Muscle of leg (tissue), 11 donors: ENCODE data around the gene PTK6. TPM values are rescaled to one million over a fixed set of nuclear protein-coding genes. Genes with fewer than 3 reads are reported as not detected.

Source experiments
- DNase-seq: peaks from one replicate; pipeline ENCODE4 v3.0.0; 2013
- H3K27ac ChIP-seq: one replicate; pipeline ENCODE4 v1.5.1; 2013; ENCODE audit warnings: mild to moderate bottlenecking, low read length, control low read depth
- H3K27me3 ChIP-seq: one replicate; pipeline ENCODE4 v1.6.1; 2013; ENCODE audit warnings: low read length; ENCODE audit not compliant: control insufficient read depth, insufficient read depth
- H3K36me3 ChIP-seq: one replicate; pipeline ENCODE4 v1.6.1; 2013; ENCODE audit warnings: low read length; ENCODE audit not compliant: control insufficient read depth, insufficient read depth
- H3K4me1 ChIP-seq: one replicate; pipeline ENCODE4 v1.6.1; 2013; ENCODE audit warnings: low read length; ENCODE audit not compliant: control insufficient read depth, insufficient read depth
- H3K4me3 ChIP-seq: one replicate; pipeline ENCODE4 v1.5.1; 2013; ENCODE audit warnings: low read length, control low read depth
- H3K9me3 ChIP-seq: replicated peaks from 2 replicates; pipeline ENCODE4 v1.6.1; 2013; ENCODE audit warnings: low read depth, low read length; ENCODE audit not compliant: control insufficient read depth
- WGBS: methylation state at CpG from one replicate; pipeline ENCODE4 v1.1.5; 2013; ENCODE audit warnings: missing lambda C conversion rate; ENCODE audit not compliant: insufficient coverage; 5-methylcytosine and 5-hydroxymethylcytosine counted together
- polyA plus RNA-seq, 8 donors: library from polyadenylated mRNA; unstranded; fragments of 120-200 nt; gene quantifications; one replicate each; pipeline versions ENCODE4 v1.2.1 to v1.2.3, GENCODE V29; 2013; ENCODE audit warnings: inconsistent platforms in 1 of 8, low replicate concordance in 1 of 8; ENCODE audit not compliant: insufficient read length in 8 of 8, insufficient read depth in 1 of 8
- total RNA-seq: library from RNA; stranded (reverse); fragments of 120-200 nt; gene quantifications from one replicate; pipeline ENCODE4 v1.2.4, GENCODE V29; 2013

PTK6 gene
- total and polyA plus RNA-seq, 9 donors, result 0.08 to 0.61 (median 0.34) TPM; not detected in 1

DNA sequence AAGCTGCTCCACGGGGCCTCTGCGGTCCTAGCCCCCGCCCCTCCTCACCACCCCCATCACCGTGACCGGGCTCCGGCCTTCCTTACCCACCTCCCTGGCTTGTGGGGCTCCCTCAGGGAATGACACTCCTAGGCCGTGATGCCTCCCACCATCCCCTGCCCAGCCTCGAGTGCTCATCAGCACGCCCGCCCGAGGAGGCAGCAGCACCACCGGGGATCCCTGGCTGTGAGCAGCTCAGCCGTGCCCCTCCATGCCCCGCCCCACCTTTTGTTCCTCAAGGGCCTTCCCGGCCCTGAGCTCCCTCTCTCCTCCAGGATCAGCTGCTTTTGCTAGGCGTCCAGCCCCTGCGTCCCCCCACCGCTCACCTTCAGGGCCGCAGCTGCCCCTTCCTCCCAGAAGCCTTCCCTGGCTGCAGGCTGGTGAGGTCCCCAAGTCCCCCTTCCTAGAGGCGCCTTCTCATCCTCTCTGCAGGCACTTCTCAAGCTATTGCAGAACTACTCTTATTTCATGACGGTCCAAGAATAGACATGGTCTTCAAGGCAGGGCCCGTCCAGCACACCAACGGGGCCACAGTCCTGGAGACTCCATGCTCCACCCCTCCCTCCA, 19.8 kb upstream of the PTK6 start:
- 37% methylated on average over 23 of the region's 23 CpGs for WGBS
- H3K4me3 ChIP-seq, result no peak overlapping the region
- H3K36me3 ChIP-seq, result peaks cover 27% of the 10 kb centered on the region
- no peak for DNase-seq
- no peaks in the 10 kb centered on the region for H3K9me3 ChIP-seq
- H3K27me3 ChIP-seq, result peaks cover 27% of the 10 kb centered on the region
- H3K4me1 ChIP-seq, result peaks cover 28% of the 10 kb centered on the region
- H3K27ac ChIP-seq, result no peak overlapping the region

GRCh38 chr20:63555661-63556381, 18.6 kb upstream of the PTK6 start:
- 89% methylated on average over 45 of the region's 45 CpGs for WGBS
- Histone ChIP-seq H3K27me3 (peaks cover 35% of the 10 kb centered on the region), H3K4me3 (no peak overlapping the region), H3K4me1 (peaks cover 28% of the 10 kb centered on the region), H3K36me3 (peaks cover 16% of the 10 kb centered on the region), H3K27ac (no peak overlapping the region), H3K9me3 (no peaks in the 10 kb centered on the region)
- DNase-seq, result no peak

- H3K4me1 ChIP-seq, result peaks cover 28% of the 10 kb centered on the region
- no peak for DNase-seq
- 59% methylated on average over 37 of the region's 38 CpGs for WGBS
- peaks cover 38% of the 10 kb centered on the region for H3K27me3 ChIP-seq
- H3K27ac ChIP-seq, result no peak overlapping the region
- no peaks in the 10 kb centered on the region for H3K9me3 ChIP-seq
- no peak overlapping the region for H3K4me3 ChIP-seq
- peaks cover 4% of the 10 kb centered on the region for H3K36me3 ChIP-seq
These were observed 17.4 kb upstream of the PTK6 start for GRCh38 chr20:63554361-63555278.

GRCh38 chr20:63553933-63554290, 16.7 kb upstream of the PTK6 start, which contains the start of gene FNDC11:
Gene FNDC11, plus strand, starts transcription at chr20:63554159. Its CDS starts 1,505 bp downstream, at chr20:63555664.
- DNase-seq, result peak; percentile 52
- H3K27me3 ChIP-seq, result peaks cover 42% of the 10 kb centered on the region
- peaks cover 28% of the 10 kb centered on the region for H3K4me1 ChIP-seq
- H3K4me3 ChIP-seq, result peak within 1 kb of the TSS; percentile 50
- WGBS, result under 1% methylated on average over 27 of the region's 34 CpGs
- no peaks in the 10 kb centered on the region for H3K9me3 ChIP-seq
- peaks cover 3% of the 10 kb centered on the region for H3K36me3 ChIP-seq
- no peak within 1 kb of the TSS for H3K27ac ChIP-seq

- peak; percentile 61 for DNase-seq
- H3K4me3 ChIP-seq, result peak overlapping the region; percentile 50
- H3K27ac ChIP-seq, result no peak overlapping the region
- H3K4me1 ChIP-seq, result peaks cover 28% of the 10 kb centered on the region
- no peaks in the 10 kb centered on the region for H3K36me3 ChIP-seq
- no peaks in the 10 kb centered on the region for H3K9me3 ChIP-seq
- 1% methylated on average over 37 of the region's 37 CpGs for WGBS
- peaks cover 47% of the 10 kb centered on the region for H3K27me3 ChIP-seq
These were observed 16.2 kb upstream of the PTK6 start for GRCh38 chr20:63553251-63553932.

- Histone ChIP-seq H3K27ac (no peak overlapping the region), H3K9me3 (no peaks in the 10 kb centered on the region), H3K36me3 (no peaks in the 10 kb centered on the region), H3K4me3 (no peak overlapping the region), H3K27me3 (peaks cover 55% of the 10 kb centered on the region), H3K4me1 (peaks cover 28% of the 10 kb centered on the region)
- no peak for DNase-seq
- 32% methylated on average over 12 of the region's 15 CpGs for WGBS
These were observed 15.5 kb upstream of the PTK6 start for GRCh38 chr20:63552481-63553249.

DNA sequence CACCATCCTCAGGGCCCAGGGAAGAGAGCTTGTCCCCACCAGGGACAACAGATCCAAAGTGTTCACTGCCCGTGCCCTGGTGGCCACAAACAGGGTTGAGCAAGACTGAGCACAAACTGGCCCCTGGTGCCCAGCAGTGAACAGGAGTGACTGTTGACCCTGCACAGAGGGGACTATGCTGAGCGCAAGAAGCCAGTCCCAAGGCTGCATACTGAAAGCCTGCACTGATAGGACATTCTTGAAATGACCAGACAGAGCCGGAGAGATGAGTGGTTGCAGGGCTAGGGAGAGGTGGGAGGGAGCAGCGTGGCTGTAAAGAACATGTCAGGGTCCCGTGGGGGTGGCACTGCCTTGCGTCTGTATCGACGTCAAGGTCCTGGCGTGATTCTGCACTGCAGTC, 13.9 kb upstream of the PTK6 start:
- H3K4me3 ChIP-seq, result no peak overlapping the region
- peaks cover 20% of the 10 kb centered on the region for H3K4me1 ChIP-seq
- H3K27me3 ChIP-seq, result peaks cover 71% of the 10 kb centered on the region
- H3K9me3 ChIP-seq, result no peaks in the 10 kb centered on the region
- no peaks in the 10 kb centered on the region for H3K36me3 ChIP-seq
- no peak for DNase-seq
- WGBS, result 46% methylated on average over 9 of the region's 9 CpGs
- no peak overlapping the region for H3K27ac ChIP-seq

GRCh38 chr20:63549679-63550282, 12.6 kb upstream of the PTK6 start:
- peaks cover 18% of the 10 kb centered on the region for H3K4me1 ChIP-seq
- no peaks in the 10 kb centered on the region for H3K36me3 ChIP-seq
- 62% methylated on average over 6 of the region's 18 CpGs for WGBS
- H3K4me3 ChIP-seq, result no peak overlapping the region
- no peak for DNase-seq
- H3K27me3 ChIP-seq, result peaks cover 77% of the 10 kb centered on the region
- no peak overlapping the region for H3K27ac ChIP-seq
- no peaks in the 10 kb centered on the region for H3K9me3 ChIP-seq

- Histone ChIP-seq H3K4me3 (no peak overlapping the region), H3K4me1 (peaks cover 11% of the 10 kb centered on the region), H3K9me3 (no peaks in the 10 kb centered on the region), H3K27ac (no peak overlapping the region), H3K36me3 (no peaks in the 10 kb centered on the region), H3K27me3 (peaks cover 73% of the 10 kb centered on the region)
- 60% methylated on average over 1 of the region's 25 CpGs for WGBS
- no peak for DNase-seq
These were observed 11.8 kb upstream of the PTK6 start for GRCh38 chr20:63549019-63549418.
